GM12878 (cell line): ENCODE data around the gene GINS1. TPM values are rescaled to one million over a fixed set of nuclear protein-coding genes. Genes with fewer than 3 reads are reported as not detected.

Source experiments
- ATAC-seq: fragments of 200-7000 bp; cut with Tn5 transposase; 3 replicates; pipeline ENCODE4 v1.9.1; 2020; ENCODE audit warnings: mild to moderate bottlenecking, moderate library complexity
- BruUV-seq: library from RNA; stranded (reverse); fragments of 400-500 nt; replicated peaks from 2 replicates; lab custom pipeline; 2021; lab: Mats Ljungman, UMichigan
- CTCF ChIA-PET: fragments of 300-600 bp; sonication (Branson Sonifier 250); formaldehyde crosslinking; extraction: SDS; loops from one replicate; lab custom pipeline; 2021; ENCODE audit warnings: inconsistent platforms; lab: Yijun Ruan, JAX
- POLR2A ChIA-PET: fragments of 350-600 bp; formaldehyde crosslinking; extraction: SDS; loops from one replicate; lab custom pipeline; 2021; ENCODE audit warnings: inconsistent platforms; lab: Charles Lee
- RAD21 ChIA-PET: fragments of 300-600 bp; sonication (Branson Sonifier 250); formaldehyde crosslinking; loops from one replicate; lab custom pipeline; 2023; ENCODE audit warnings: antibody characterized with exemption; ENCODE audit not compliant: unreplicated experiment; lab: Charles Lee
- SMC1A ChIA-PET: fragments of 300-600 bp; sonication (Branson Sonifier 250); formaldehyde crosslinking; loops from one replicate; lab custom pipeline; 2023; ENCODE audit not compliant: unreplicated experiment, uncharacterized antibody; lab: Charles Lee
- DNase-seq: peaks from one replicate; pipeline ENCODE4 v3.0.0-alpha.2; 2011; ENCODE audit warnings: low read depth, low spot score
- FAIRE-seq: peaks from 3 replicates; lab custom pipeline; 2011; peaks lifted over from hg19 to GRCh38; lab: Jason Lieb, UNC
- H2AFZ ChIP-seq: 2 replicates; pipeline ENCODE4 v1.6.0; 2011; ENCODE audit warnings: low read depth, low read length, control low read depth; ENCODE audit not compliant: control insufficient read depth
- H3K27ac ChIP-seq: 2 replicates; pipeline ENCODE4 v1.5.1; 2011; ENCODE audit warnings: control low read depth; ENCODE audit not compliant: control insufficient read depth, insufficient read depth
- H3K27me3 ChIP-seq, 2 experiments: replicated peaks in 1 of 2; 2 replicates each; pipeline versions ENCODE4 v1.6.0 to v1.6.1; 2011; ENCODE audit warnings: low read length in 1 of 2; ENCODE audit not compliant: control insufficient read depth in 2 of 2, insufficient read depth in 2 of 2
- H3K36me3 ChIP-seq, 2 experiments: 2 replicates each; pipeline ENCODE4 v1.5.1; 2011; ENCODE audit warnings: low read length in 1 of 2; ENCODE audit not compliant: control insufficient read depth in 2 of 2, insufficient read depth in 2 of 2
- H3K4me1 ChIP-seq: 2 replicates; pipeline ENCODE4 v1.6.1; 2011; ENCODE audit warnings: mild to moderate bottlenecking, low read length, moderate library complexity, mixed read lengths; ENCODE audit not compliant: control insufficient read depth, insufficient read depth
- H3K4me2 ChIP-seq: 2 replicates; pipeline ENCODE4 v1.6.0; 2011; ENCODE audit warnings: control low read depth; ENCODE audit not compliant: control insufficient read depth, insufficient read depth
- H3K4me3 ChIP-seq: fragments of 200-600 bp; sonication (generic); 2 replicates; pipeline ENCODE4 v1.5.1; 2016
- H3K79me2 ChIP-seq: 2 replicates; pipeline ENCODE4 v1.6.0; 2011; ENCODE audit warnings: low read length; ENCODE audit not compliant: control insufficient read depth, insufficient read depth
- H3K9ac ChIP-seq: 2 replicates; pipeline ENCODE4 v1.8.0; 2011; ENCODE audit warnings: low read length, control low read depth, mixed read lengths; ENCODE audit not compliant: control insufficient read depth, insufficient read depth
- H3K9me3 ChIP-seq: replicated peaks from 3 replicates; pipeline ENCODE4 v1.5.1; 2011; ENCODE audit warnings: mild to moderate bottlenecking, low read length; ENCODE audit not compliant: control insufficient read depth, insufficient read depth
- H4K20me1 ChIP-seq: 2 replicates; pipeline ENCODE4 v1.6.0; 2011; ENCODE audit not compliant: control insufficient read depth, insufficient read depth
- ATF7 ChIP-seq: fragments of 450-650 bp; IDR thresholded peaks from 2 replicates; pipeline ENCODE4 v1.6.1; 2016; ENCODE audit warnings: low read depth, mild to moderate bottlenecking
- CHD1 ChIP-seq: IDR thresholded peaks from 2 replicates; pipeline ENCODE4 v1.6.1; 2012; ENCODE audit warnings: low read depth, low read length, improper control_type of control experiment
- HCFC1 ChIP-seq: fragments of 150-350 bp; IDR thresholded peaks from 2 replicates; pipeline ENCODE4 v1.6.1; 2014; ENCODE audit warnings: low read length
- JUND ChIP-seq: IDR thresholded peaks from 2 replicates; pipeline ENCODE4 v1.6.1; 2012; ENCODE audit warnings: low read depth, mild to moderate bottlenecking, low read length, improper control_type of control experiment, moderate library complexity
- NFXL1 ChIP-seq: fragments of 450-650 bp; IDR thresholded peaks from 2 replicates; pipeline ENCODE4 v1.6.1; 2017; ENCODE audit warnings: antibody characterized with exemption, mild to moderate bottlenecking, borderline replicate concordance
- NFYB ChIP-seq: IDR thresholded peaks from 2 replicates; pipeline ENCODE4 v1.6.1; 2011; ENCODE audit warnings: low read depth, mild to moderate bottlenecking, low read length, improper control_type of control experiment, moderate library complexity; ENCODE audit not compliant: insufficient read depth
- RB1 ChIP-seq: fragments of 450-650 bp; formaldehyde crosslinking; IDR thresholded peaks from 2 replicates; pipeline ENCODE4 v1.6.1; 2017; ENCODE audit warnings: mild to moderate bottlenecking, borderline replicate concordance
- RELA ChIP-seq: fragments of 450-650 bp; IDR thresholded peaks from 2 replicates; pipeline ENCODE4 v1.8.0; 2014; ENCODE audit warnings: borderline replicate concordance; ENCODE audit not compliant: partially characterized antibody
- ZBED1 ChIP-seq: IDR thresholded peaks from 2 replicates; pipeline ENCODE4 v1.6.1; 2016; ENCODE audit warnings: borderline replicate concordance
- ZNF592 ChIP-seq: fragments of 450-650 bp; IDR thresholded peaks from 2 replicates; pipeline ENCODE4 v1.6.1; 2017; ENCODE audit warnings: mild to moderate bottlenecking, moderate library complexity
- ZNF622 ChIP-seq: fragments of 450-650 bp; IDR thresholded peaks from 2 replicates; pipeline ENCODE4 v1.6.1; 2017; ENCODE audit warnings: mild to moderate bottlenecking, inconsistent platforms
- WGBS: methylation state at CpG from one replicate; pipeline ENCODE4 v1.1.6; 2016; ENCODE audit warnings: low lambda C conversion rate; ENCODE audit not compliant: insufficient replicate concordance, insufficient coverage; ENCODE audit errors: missing lambda C conversion rate; 5-methylcytosine and 5-hydroxymethylcytosine counted together
- in situ Hi-C: fragments of 300-500 bp; cut with MboI; formaldehyde crosslinking; loops from 9 replicates; pipeline ENCODE4 v1.14.3; 2018; ENCODE audit warnings: mixed read lengths
- intact Hi-C: fragments of 100-400 bp; cut with micrococcal nuclease; formaldehyde crosslinking; loops from one replicate; pipeline ENCODE4 v1.14.2; 2022; ENCODE audit not compliant: unreplicated experiment
- polyA plus RNA-seq, 11 experiments: library from polyadenylated mRNA; depleted of rRNA in 4 of 11; unstranded in 6 of 11; stranded (reverse) in 5 of 11; fragments of >200 nt; fragmentation: Nextera tagmentation in 4 of 11; fragmentation: Illumina TruSeq in 1 of 11; extraction: Ambion mirVana in 4 of 11; extraction: Trizol in 1 of 11; gene quantifications; 1 replicate in 1 of 11; 2 replicates in 10 of 11; pipeline versions ENCODE4 v1.2.1 to v1.2.3, GENCODE V29; 2011 to 2016; ENCODE audit warnings: inconsistent platforms in 2 of 11, missing spikeins in 2 of 11, low read depth in 1 of 11
- total RNA-seq, 4 experiments: library from RNA; depleted of rRNA in 3 of 4; stranded (reverse); fragments of >200 nt in 3 of 4; fragmentation: Illumina TruSeq in 1 of 4; extraction: Trizol in 1 of 4; gene quantifications; 2 replicates each; pipeline versions ENCODE4 v1.2.1 to v1.2.3, GENCODE V29; 2013 to 2021
- TF ChIP-seq, protein P1 (sequence below): fragments of 450-650 bp; IDR thresholded peaks from 2 replicates; pipeline ENCODE4 v1.6.1; 2017; ENCODE audit warnings: borderline replicate concordance

The GINS1 gene
- total and polyA plus RNA-seq, 10 of the 15 experiments (the other 5 are each of a cell fraction or from before 2014, with no cell fraction given): 13.0 to 44.6 (median 30.3) TPM

DNA sequence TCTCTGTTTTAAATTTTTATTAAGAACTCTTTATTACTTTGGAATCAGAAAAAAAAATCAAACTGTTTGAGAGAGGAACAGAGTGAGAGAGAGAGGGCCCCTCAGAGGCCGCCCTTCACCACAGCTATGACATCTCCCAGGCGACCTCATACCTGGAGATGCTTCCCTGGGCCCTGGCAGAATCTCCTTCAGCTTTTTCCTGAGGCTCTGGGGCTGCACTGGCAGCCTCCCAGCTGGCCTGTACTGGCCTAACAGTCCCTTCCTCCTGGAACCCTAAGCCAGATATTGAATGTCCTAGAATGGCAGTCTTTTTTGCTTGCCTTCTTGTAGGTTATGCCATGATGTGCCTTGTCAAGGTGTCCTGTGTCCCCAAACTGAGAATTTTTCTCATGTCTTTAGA, 30.6 kb upstream of the GINS1 start:
- Histone ChIP-seq H3K36me3 (peaks cover 0 to 3% of the 10 kb centered on the region in 2 experiments; a peak in 1 of 4 replicates), H3K4me2 (no peak overlapping the region), H3K4me1 (peaks cover 4% of the 10 kb centered on the region), H2AFZ (no peak overlapping the region), H4K20me1 (no peaks in the 10 kb centered on the region; the same call in 1 of the 2 replicates), H3K27ac (no peak overlapping the region), H3K9me3 (no peaks in the 10 kb centered on the region; the same call in 2 of the 3 replicates), H3K27me3 (no peaks in the 10 kb centered on the region), H3K4me3 (no peak overlapping the region), H3K9ac (no peak overlapping the region), H3K79me2 (peaks cover 46% of the 10 kb centered on the region)
- FAIRE-seq: no peak
- CTCF ChIA-PET: interaction anchor here (1.1 kb wide), 1 partner anchor 16 kb away, joined by 3 read pairs; no protein-coding TSS in a partner anchor
- intact Hi-C loops: no loop called here
- in situ Hi-C loops: no loop called here
- TF ChIP-seq NFYB (no peak), RB1 (no peak), CHD1 (no peak), HCFC1 (no peak), NFXL1 (no peak), JUND (no peak), ZNF622 (no peak)
- ATAC-seq: no peak
- no TSS peak for BruUV-seq
- POLR2A ChIA-PET: no interaction called here
- RAD21 ChIA-PET: no interaction called here
- no peak for DNase-seq
- SMC1A ChIA-PET: no interaction called here
- WGBS: 50% methylated on average over 2 of the region's 2 CpGs

DNA sequence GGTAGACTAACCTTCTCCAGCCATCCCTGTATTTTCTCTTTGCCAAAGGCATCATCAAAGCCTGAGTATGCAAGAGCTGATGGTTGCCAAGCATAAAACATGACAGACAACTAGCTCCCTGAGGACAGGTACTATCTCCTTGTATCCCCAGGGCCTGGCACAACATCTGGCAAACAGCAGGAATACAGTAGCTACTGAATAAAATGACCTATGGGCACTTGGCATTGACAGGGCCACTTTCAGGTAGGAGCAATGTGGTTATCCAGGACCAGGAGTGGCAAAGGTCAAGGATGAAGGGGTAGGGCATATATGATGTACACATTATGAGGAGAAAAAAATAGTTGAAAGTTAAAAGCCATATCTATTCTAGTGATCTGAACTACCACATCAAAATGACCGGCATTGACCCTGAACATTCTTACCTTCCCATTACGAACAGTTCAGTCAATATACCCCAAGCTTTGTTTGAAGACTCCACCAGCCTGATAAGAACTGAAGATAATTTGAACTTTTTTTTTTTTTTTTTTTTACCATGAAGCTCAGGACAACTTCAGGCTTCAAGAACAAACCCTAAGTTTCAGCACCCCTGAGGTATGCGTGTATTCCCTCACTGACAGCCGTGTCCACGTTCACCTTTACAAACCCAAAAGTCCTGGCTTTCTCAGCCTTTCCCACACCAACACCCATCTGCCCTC, 29.1 kb upstream of the GINS1 start:
- in situ Hi-C loops (no loop called here), intact Hi-C loops (no loop called here)
- Histone ChIP-seq H3K9me3 (no peaks in the 10 kb centered on the region; the same call in 2 of the 3 replicates), H3K36me3 (peaks cover 2 to 3% of the 10 kb centered on the region in 2 experiments; a peak in 2 of 4 replicates), H3K4me3 (no peak overlapping the region), H3K79me2 (peaks cover 53% of the 10 kb centered on the region), H3K27ac (no peak overlapping the region), H3K4me1 (peaks cover 4% of the 10 kb centered on the region), H2AFZ (no peak overlapping the region), H4K20me1 (no peaks in the 10 kb centered on the region; the same call in 1 of the 2 replicates), H3K27me3 (no peaks in the 10 kb centered on the region), H3K4me2 (no peak overlapping the region), H3K9ac (no peak overlapping the region)
- ChIA-PET RAD21 (no interaction called here), SMC1A (no interaction called here), CTCF (interaction anchor here (0.9 kb wide), 1 partner anchor 10 kb away, joined by 3 read pairs; no protein-coding TSS in a partner anchor), POLR2A (no interaction called here)
- DNase-seq (no peak), ATAC-seq (no peak), FAIRE-seq (no peak)
- WGBS: 99% methylated on average over 5 of the region's 5 CpGs
- no TSS peak for BruUV-seq
- TF ChIP-seq ATF7 (no peak), RELA (no peak), ZNF592 (no peak), ZBED1 (no peak)
- TF ChIP-seq, protein P1, sequence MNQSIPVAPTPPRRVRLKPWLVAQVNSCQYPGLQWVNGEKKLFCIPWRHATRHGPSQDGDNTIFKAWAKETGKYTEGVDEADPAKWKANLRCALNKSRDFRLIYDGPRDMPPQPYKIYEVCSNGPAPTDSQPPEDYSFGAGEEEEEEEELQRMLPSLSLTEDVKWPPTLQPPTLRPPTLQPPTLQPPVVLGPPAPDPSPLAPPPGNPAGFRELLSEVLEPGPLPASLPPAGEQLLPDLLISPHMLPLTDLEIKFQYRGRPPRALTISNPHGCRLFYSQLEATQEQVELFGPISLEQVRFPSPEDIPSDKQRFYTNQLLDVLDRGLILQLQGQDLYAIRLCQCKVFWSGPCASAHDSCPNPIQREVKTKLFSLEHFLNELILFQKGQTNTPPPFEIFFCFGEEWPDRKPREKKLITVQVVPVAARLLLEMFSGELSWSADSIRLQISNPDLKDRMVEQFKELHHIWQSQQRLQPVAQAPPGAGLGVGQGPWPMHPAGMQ: no peak
